Choroid plexus epithelial cell (primary cell): ENCODE data around the gene SLC9A5.

Source experiments
- DNase-seq: peaks from one replicate; pipeline ENCODE4 v3.0.0-alpha.2; 2010; ENCODE audit warnings: low read depth
- H3K4me3 ChIP-seq: 2 replicates; pipeline ENCODE4 v1.5.1; 2011; ENCODE audit warnings: low read depth, mild to moderate bottlenecking, control low read depth, low read length, moderate library complexity
- TF ChIP-seq, protein P1 (sequence below): conservative IDR thresholded peaks from 2 replicates; pipeline ENCODE4 v1.5.1; 2011; ENCODE audit warnings: low read depth, mild to moderate bottlenecking, control low read depth, inconsistent platforms, low read length, moderate library complexity

Gene SLC9A5

DNA sequence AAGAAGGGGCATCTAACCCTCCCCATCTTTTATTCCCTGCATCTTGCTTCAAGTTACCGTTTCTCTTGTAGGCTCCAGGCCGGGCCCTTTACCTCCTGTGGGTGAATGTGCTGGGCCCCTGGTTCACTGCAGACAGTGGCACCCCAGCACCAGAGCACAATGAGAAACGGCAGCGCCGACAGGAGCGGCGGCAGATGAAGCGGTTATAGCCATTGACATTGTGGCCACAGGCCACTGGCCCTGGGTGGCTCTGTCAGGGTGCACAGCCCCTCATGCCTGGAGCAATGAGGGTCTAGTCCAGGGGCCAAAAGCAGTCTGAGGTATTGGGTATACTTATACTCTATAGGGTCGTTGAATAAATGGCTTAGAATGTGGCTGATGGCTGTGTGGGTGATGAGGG, 19.9 kb upstream of the SLC9A5 start:
- no peak for DNase-seq
- H3K4me3 ChIP-seq = no peak overlapping the region
- TF ChIP-seq, protein P1, sequence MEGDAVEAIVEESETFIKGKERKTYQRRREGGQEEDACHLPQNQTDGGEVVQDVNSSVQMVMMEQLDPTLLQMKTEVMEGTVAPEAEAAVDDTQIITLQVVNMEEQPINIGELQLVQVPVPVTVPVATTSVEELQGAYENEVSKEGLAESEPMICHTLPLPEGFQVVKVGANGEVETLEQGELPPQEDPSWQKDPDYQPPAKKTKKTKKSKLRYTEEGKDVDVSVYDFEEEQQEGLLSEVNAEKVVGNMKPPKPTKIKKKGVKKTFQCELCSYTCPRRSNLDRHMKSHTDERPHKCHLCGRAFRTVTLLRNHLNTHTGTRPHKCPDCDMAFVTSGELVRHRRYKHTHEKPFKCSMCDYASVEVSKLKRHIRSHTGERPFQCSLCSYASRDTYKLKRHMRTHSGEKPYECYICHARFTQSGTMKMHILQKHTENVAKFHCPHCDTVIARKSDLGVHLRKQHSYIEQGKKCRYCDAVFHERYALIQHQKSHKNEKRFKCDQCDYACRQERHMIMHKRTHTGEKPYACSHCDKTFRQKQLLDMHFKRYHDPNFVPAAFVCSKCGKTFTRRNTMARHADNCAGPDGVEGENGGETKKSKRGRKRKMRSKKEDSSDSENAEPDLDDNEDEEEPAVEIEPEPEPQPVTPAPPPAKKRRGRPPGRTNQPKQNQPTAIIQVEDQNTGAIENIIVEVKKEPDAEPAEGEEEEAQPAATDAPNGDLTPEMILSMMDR = no peak

DNA sequence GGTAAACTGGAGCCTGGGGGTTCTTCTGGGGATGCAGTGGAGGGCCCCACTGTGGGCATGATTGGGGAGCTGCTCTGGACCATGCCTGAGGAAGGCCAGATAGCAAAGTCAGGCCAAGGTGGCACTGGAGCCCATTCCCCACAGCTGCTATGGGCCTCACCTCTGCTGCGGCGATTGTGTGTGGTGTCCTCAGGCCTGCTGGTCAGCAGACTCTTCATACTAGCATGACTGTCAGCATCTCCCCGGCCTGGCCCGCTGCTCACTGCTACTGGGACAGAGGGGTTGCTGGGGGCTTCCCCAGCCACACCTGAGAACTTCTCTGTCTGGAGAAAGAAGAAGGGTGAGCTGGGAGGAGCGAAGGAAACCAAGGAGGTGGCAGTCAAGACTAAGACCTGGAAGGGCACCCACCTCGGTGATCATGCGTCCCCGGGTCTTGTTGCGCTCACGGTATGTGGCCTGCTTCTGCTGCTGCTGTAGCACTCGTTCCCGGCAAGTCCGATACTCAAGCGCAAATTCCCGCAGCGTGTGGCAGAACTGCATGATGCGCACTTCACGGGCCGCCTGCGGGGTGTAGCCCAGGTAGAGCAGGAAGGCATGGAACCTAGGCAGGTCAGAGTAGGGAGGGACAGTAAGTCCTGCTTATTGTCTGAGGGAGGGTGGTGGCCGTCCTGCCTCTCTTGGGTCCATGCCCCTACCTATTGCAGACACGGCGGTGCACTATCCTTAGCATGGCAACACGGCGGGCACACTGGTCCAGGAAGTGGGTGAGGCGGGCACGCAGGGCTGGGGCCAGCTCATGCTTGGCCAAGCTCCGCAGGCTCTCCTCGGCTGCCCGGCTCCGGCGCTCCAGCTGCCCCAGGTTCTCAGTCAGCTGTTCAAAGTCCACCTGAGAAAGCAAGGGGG, 18.6 kb upstream of the SLC9A5 start:
- H3K4me3 ChIP-seq = no peak overlapping the region
- TF ChIP-seq, protein P1 = no peak
- DNase-seq = no peak

DNA sequence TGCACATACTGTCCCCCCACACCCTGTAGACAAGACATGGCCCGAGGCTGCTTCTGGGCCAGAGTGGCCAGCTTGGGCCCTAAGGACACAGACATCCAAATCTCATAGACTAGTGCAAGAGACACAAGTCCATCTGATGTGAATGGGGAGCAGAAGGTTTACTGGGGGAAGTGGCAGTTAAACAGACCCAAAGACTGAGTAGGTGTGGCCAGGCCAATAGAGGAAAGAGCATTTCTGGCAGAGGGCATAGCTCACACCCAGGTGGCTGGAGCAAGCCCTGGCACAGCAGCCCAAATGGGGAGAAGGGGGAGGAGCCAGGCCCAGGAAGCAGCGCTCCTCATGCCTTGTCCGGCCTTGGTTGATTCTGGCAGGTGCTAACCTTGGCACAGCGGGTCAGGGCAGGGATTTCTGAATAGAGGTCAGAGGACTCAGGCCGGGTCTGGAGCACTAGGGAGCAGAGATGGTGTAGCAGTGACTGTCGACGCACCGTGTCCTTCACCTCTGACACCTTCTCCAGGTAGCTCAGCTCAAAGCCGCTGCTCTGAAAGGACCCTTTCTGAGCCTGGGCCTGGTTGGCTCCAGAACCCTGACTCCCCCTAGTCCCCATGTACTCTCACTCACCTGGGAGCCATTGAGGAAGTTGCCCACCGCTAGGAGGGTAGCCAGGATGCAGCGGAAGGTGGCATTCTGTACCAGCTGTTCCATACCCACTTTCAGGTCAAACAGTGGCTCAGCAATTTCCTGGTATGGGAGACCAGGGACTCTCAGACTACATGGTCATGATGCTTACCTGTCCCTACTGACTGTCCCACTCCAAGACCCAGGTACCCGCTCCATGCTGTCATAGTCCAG, 17.7 kb upstream of the SLC9A5 start:
- DNase-seq = no peak
- H3K4me3 ChIP-seq = no peak overlapping the region
- TF ChIP-seq, protein P1 = no peak

DNA sequence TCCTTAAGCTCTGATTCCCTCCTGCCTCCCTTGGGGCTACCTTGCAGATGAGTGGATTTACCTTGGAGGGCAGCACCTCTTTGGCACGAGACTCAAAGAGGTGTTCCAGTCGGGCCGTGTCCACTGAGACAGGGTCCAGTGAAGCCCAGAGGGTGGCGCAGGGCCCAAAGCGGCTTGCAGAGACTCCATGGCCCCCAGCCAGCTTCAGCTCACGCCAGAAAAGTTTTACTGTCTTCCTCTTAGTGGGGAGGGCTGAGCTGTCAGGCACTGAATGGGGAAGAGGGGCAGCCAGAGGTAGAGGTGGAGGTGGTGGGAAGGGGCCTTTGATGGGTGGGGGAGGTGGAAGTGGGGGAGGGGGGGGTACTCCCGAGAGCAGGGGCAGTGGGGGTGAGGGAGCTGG, 15.2 kb upstream of the SLC9A5 start:
- H3K4me3 ChIP-seq = no peak overlapping the region
- TF ChIP-seq, protein P1 = no peak
- no peak for DNase-seq

DNA sequence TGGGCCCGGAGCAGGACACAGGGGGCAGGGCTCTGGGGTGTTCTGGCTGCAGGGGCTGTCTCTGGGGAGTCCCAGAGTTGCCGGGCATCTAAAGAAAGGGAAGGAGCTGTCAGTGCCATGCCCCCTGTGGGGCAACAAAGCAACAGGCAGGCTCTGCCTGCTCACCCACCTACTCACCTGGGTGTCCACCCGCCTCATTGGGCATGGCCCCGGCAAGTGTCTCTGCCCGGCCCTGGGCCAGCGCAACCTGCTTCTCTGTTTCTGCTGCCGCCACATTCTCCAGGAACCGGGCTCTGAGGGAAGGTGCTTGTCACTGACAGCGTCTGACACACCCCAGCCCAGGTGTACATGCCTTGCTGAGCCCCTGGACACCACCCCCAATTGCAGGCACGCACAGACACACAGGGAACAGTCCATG, 14.6 kb upstream of the SLC9A5 start:
- no peak overlapping the region for H3K4me3 ChIP-seq
- DNase-seq = no peak
- TF ChIP-seq, protein P1 = no peak

DNA sequence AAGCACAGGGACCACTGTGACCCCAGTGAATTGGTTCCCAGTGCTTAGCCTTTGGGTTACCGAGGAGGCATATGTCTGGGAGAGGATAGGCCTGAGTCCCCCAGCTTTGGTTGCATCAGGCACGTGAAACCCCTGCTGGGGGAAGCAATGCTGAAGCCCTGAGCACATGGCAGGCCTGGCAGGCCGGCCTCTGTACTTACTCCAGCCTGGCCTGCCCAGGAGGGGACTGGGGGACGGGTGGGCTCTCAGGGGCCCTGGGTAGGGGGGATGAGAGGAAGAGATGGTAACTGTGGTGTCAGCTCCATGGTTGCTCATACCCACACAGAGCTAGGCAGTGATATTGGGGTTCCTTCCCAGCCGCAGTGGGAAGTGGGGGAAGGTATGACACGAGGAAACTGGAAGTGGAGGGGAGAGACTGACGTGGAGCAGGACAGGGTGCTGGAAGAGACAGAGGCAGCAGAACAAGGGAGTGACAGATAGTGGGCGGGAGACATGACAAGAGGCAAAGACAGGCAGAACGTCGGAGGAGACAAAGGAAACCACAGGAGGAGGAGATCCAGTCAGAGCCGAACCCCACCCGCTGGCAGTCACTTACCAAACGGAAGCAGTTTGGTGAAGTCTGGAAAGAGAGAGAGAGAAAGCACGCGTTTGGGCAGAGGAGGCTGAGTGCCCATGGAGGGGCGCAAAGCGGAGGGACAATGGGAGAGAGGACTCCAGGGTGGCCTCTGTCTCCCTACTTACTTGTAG, 12.8 kb upstream of the SLC9A5 start:
- TF ChIP-seq, protein P1 = no peak
- DNase-seq = no peak
- no peak overlapping the region for H3K4me3 ChIP-seq
